GM10266 (cell line): ENCODE data around the gene ZNG1F.
"Not testable (repeated sequence)": the region's sequence is repeated elsewhere in the genome, so short reads cannot be mapped to it uniquely, and the experiment has no call there.

Experiments
- DNase-seq: peaks from one replicate; pipeline ENCODE4 v3.0.0; 2012; ENCODE audit errors: extremely low spot score

The ZNG1F gene

DNA sequence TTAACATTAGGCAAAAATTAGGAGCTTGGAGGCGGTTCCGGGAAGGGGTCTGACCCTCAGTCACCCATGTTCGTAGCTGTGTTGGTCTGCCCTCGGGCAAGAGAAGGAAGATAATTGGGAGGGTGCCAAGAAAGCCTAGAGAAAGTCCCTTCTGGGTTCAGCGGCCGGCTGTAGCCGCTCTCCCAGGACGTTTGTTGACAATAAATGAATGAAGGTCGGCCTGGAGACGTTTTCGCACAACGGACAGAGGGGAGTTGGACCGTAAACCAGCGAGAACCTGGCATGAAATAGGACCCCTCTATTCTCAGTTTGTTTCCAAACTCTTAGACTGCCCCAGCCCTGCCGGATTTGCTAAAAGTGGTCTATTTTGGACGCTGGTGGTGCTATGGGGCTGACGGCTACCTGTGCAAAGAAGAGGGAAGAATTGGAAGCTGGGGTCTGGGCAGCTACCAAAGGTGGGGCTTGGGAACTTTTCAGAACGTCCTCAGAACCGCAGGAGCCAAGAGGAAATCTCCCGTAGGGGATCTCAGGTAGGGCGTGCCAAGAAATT lies 63.9 kb downstream of the ZNG1F start:
- DNase-seq = not testable (repeated sequence)

DNA sequence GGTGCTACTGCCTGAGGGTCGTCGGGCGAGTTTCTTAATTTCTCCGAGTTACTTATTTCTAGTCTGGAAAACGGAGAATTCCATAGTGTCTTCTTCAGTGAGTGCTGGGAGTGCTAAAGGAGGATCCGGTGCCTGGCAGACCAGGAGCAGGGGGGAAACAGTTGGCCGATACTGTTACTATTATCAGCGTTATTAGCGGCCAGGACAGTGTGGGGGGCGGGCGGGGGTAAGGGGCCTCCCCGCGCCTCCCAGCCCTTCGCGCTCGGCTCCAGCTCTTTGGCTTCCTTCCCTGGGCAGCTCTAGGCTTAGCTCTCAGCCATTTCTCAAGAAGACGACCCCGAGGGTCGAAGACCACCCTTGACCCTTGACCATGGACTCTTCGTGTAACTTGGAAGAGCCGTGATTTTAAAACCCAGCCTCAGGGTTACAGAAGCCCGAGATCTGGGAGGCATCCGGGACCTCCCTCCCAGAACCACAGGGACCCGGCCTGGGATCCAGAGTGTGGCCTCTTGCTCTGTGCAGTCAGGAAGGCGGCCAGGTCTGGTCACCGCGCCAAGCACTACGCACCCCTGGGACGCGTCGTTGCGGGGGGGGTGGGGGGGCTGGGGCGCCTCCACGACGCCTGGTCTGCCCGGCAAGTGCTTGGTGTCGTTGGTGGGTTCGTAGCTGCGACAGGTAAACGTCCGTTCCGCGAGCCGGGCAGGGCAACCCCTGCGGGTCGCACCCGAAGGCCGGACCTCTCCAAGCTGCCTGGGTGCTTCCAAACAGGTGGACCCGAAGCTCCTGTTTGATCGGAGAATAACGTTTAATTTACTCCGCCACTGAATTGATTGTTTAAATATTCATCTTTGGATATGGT lies 64.6 kb downstream of the ZNG1F start:
- not testable (repeated sequence) for DNase-seq

DNA sequence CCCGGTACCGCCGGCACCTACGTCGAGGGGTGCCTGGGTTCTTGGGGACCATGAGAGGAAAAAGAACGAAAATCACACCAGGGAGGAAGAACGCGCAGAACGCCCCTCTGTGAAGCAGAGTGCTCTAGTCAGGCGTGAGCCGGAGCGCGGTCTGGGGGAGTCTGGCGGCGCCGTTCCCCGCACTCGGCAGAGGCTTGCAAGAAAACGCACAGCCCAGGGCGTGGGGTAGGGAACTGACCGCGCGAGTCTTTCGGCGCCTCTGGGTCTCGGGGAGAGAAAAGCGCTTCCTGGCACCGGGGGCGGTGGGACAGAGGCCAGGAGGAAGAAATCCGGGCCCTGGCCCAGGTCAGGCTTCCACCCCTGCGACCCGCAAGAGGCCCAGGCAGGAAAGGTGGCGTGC lies 65.3 kb downstream of the ZNG1F start:
- DNase-seq = not testable (repeated sequence)

DNA sequence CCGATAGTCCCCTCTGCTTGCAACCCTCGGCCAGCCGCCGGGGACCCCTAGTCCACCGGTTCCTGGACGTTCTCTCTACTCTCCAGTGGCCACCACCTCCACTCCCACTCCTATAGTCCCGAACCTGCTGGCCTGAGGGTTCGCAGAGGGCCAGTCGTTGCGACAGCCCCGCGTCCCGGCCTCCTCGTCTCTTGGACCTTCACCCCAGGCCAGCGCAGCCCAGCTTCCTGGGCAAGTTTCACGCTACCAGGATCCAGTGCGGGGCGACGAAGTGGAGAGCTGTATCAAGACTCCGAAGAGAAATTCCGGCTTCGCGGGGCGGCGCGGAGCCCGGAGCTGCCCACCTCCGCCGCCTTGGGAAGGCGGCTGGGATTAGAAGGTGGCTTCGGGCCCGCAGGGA lies 65.7 kb downstream of the ZNG1F start:
- not testable (repeated sequence) for DNase-seq

DNA sequence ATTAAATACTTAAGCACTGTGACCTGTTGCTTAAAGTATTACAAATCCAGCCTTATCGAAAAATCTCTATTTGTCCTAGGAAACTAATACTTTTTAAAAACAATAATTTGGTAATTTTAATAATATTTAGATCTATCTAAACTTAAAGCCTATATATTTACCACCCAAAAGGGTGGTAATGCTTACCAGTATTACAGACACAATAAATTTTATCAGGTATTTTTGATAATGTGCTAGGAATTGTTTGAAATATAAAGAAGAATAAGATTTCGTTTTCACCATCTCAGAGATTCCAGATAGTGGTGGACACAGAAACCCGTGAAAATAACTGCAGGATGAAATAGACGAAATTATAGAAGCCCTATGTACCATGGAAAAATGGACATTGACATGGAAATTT lies 68.4 kb downstream of the ZNG1F start:
- not testable (repeated sequence) for DNase-seq

DNA sequence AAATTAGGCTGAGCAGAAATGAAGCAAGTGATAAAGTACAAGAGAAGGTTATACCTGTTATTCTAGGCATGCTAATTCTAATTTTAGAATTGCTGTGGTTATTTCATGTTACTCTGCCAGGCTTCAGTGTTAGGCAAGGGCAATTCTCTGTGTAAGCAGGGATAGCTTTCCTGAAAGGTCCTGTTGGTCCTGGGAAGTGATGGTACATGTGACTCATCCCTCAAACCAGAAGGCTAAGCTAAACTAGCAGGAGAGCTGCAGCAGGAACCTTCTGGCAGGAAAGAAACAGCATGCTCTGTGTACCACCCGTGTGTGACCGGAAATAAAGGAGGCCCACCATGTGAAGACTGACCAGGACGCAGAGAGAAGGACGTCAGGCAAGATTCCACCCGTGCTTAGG lies 69.4 kb downstream of the ZNG1F start:
- DNase-seq = not testable (repeated sequence)

DNA sequence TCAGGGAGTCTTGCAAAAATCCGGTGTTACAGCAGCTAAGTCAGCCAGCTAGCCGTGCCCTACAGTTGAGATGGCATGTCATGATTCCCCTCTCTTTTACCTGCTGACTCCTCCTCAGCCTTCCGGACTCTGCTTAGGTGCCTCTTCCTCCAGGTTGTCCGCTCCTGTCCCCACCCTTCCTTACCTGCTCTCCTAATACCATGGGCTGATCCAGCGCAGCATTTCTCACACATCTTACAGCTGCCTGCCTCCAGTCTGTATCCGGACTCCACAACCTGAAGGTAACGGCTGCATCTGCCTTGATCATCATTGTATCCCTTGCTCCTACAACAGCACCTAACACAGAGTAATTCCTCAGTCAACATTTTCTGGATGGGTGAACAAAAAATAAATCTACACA lies 69.8 kb downstream of the ZNG1F start:
- DNase-seq = not testable (repeated sequence)

DNA sequence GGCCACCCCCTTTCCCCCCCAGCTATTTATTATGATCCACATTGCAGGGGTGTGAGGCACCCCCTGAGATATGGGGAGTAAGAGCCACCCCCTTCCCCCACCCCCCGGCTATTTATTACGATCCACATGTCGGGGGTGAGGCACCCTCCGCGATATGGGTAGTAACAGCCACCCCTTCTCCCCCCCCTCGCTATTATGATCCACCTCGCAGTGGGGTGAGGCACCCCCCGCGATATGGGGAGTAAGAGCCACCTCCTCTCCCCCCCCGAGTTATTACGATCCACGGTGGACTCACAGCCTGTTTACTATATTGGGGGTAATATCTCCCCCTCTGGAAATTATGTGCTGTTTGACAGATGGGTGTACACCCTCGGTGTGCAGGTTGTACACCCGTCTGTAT lies 75.8 kb downstream of the ZNG1F start:
- DNase-seq = not testable (repeated sequence)

DNA sequence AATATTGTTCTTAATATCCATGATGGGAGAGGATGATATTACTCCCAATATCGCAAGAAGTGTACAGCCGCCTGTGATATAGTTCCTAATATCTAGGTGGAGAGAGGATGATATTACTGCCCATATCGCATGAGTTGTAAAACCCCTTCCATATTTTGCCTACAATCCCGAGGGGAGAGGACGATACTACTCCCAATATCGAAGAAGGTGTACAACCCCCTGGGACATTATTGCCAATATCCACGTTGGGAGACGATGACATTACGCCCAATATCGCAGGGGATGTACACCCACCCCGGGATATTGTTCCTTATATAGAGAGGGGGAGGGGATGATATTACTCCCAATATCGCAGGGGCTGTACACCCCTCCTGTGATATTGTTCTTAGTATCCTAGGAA lies 77.7 kb downstream of the ZNG1F start:
- not testable (repeated sequence) for DNase-seq

DNA sequence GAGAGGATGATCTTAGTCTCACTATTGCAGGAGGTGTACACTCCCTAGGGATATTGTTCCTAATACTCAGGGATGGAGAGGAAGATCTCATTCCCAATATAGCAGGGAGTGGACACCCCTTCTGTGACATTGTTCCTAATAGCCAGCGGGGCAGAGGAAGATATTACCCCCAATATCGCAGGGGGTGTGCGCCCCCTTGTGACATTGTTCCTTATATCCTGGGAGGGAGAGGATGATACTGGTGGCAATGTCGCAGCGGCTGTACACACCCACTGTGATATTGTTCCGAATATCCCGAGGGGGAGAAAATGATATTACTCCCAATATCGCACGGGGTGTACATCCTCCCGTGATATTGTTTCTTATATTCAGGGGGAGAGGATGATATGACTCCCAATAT lies 78.2 kb downstream of the ZNG1F start:
- not testable (repeated sequence) for DNase-seq

DNA sequence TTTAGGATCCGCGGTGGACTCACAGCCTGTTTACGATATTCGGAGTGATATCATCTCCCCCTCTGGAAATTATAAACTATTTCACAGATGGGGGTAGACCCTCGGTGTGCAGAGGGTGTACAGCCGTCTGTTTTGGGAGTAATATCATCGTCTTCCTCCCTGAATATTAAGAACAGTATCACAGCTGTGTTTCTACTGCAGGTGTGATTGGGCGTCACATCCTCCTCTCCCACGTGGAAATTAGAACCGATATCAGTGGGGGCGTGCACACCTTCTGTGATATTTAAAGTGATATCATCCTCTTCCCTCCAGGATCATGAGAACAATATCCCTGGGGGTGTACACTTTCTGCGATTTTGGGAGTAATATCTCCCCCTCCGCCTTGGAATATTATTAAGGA lies 79.9 kb downstream of the ZNG1F start:
- not testable (repeated sequence) for DNase-seq

DNA sequence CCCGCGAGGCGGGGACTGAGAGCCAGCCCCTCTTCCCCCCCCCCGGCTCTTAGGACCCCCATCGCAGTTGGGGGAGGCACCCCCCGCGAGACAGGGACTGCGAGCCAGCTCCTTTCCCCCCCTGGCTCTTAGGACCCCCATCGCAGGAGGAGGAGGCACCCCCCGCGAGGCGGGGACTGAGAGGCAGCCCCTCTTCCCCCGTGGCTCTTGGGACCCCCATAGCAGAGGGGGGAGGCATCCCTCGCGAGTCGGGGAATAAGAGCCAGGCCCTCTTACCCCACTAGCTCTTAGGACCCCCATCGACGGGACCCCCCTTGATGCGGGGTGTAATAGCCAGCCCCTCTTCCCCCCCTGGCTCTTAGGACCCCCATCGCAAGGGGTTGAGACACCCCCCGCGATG lies 80.3 kb downstream of the ZNG1F start:
- DNase-seq = not testable (repeated sequence)

DNA sequence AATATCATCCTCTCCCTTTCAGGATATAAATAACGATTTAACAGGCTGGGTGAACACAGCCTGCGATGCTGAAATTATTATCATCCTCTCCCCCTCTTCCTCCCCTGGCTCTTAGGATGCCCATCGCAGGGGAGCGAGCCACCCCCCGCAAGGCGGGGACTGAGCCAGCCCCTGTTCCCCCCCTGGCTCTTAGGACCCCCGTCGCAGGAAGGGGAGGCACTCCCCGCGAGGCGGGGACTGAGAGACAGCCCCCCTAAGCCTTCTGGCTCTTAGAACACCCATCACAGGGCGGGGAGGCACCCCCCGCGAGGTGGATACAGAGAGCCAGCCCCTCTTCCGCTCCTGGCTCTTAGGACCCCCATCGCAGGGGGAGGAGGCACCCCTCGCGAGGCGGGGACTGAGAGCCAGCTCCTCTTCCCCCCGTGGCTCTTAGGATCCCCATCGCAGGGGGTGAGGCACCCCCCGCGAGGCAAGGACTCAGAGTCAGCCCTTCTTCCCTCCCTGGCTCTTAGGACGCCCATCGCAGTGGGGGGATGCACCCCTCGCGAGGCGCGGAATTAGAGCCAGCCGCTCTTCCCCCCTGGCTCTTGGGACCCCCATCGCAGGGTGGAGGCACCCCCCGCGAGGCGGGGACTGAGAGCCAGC lies 82.5 kb downstream of the ZNG1F start:
- not testable (repeated sequence) for DNase-seq

DNA sequence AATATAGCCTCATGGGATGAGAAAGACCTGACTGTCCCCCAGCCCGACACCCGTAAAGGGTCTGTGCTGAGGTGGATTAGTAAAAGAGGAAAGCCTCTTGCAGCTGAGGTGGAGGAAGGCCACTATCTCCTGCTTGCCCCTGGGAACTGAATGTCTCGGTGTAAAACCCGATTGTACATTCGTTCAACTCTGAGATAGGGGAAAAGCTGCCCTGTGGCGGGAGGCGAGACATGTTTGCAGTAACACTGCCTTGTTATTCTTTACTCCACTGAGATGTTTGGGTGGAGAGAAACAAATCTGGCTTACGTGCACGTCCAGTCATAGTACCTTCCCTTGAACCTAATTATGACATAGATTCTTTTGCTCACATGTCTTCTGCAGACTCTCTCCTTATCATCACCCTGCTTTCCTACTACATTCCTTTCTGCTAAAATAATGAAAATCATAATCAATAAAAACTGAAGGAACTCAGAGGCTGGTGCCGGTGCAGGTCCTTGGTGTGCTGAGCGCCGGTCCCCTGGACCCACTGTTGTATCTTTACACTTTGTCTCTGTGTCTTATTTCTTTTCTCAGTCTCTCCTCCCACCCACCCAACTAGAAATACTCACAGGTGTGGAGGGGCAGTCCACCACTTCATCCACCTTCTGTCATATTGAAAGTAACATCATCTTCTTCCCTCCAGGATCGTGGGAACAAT lies 83.4 kb downstream of the ZNG1F start:
- DNase-seq = not testable (repeated sequence)

DNA sequence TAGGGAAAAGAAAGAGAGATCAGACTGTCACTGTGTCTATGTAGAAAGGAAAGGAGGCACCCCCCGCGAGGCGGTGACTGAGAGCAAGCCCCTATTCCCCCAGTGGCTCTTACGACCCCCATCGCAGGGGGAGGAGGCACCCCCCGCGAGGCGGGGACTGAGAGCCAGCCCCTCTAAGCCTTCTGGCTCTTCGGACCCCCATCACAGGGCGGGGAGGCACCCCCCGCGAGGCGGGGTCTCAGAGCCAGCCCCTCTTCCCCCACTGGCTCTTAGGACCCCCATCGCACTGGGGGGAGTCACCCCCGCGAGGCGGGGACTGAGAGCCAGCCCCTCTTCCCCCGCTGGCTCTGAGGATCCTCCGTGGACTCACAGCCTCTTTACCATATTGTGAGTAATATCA lies 84.6 kb downstream of the ZNG1F start:
- not testable (repeated sequence) for DNase-seq

DNA sequence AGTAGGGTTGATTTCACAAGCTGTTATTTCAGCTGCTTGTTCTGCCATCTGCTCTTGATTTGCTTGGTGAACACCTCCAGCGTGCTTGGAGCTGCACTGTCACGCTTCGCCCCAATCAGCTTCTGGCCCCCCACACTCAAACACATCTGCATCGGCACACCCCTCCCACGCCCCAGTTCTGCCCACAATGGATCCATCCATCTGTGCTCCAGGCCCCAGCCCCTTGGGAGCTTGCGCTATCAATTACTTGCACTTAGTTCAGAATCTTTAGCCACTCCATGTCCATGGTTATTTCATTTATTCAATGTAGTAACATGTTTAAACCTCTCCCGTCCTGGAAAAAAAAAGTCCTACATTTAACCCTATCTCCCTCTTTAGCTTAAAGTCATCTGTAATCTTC lies 88.6 kb downstream of the ZNG1F start:
- not testable (repeated sequence) for DNase-seq

DNA sequence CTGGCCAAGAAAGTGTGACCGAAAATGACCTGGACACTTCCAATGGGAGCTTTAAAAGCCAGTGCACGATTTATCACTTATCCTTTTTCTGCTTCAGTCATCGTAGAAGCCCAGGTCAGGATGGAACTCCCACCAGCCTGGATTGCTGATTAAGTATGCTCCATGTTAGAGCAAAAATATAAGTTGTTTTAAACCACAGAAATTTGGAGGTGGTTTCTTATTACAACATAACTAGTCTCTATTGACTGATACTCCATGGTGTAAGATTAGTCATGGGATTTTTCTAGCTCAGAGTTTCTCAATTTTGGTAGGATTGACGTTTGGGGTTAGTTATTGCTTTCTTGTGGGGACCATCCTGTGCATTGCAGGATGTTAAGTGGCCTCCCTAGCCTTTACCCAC lies 90.4 kb downstream of the ZNG1F start:
- DNase-seq = not testable (repeated sequence)

DNA sequence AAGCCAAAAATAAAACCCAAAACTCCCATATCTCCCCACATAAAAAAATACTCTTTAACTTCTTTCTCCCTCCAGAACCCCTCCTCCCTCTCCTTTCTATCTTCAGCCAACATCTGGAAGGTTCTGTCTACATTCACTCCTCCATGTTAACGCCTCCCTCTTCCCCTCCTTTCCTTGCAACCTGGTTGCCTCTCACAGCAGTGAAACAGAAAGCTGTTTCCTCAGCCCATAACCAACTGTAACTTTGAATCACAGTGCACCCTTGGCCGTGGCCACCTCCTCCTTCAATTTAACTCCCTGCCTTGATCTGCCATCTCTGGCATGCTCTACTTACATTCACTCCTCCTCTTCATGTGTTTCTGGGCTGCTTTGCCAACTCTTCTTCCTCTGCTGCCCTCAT lies 94.1 kb downstream of the ZNG1F start:
- not testable (repeated sequence) for DNase-seq

DNA sequence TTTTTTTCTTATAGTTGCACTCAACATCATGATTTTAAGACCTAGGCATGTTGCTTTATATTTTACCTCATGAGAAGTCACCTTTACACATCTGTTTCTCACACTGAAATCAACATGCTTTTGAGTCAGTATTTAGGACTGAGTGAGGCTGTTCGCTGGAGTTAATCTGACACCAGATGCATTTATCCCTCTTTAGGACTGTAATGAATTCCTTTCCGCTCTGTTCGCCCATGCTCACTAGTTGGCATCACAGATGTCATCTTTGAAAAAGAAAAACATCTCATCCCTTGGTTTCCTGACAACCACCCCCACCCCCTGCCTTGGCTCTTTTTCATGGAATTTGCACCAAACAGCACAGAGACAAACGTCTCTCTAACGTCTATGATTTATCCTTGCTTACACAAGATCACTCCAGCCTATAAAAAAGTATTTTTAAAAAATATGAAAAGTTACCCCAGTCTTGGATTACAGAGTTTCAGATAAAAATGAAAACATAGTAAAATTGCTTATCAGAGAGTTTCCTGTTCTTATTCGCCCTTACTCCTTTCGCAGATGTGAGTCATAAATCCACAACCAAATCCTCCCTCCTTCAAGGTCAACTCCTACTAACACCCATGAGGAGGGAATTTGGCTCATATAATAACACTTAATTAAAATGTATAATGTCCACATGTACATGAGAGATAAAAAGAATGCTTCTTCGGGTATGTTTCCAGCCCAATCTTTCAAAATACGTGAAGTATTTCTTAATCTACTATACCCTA lies 94.9 kb downstream of the ZNG1F start:
- not testable (repeated sequence) for DNase-seq

DNA sequence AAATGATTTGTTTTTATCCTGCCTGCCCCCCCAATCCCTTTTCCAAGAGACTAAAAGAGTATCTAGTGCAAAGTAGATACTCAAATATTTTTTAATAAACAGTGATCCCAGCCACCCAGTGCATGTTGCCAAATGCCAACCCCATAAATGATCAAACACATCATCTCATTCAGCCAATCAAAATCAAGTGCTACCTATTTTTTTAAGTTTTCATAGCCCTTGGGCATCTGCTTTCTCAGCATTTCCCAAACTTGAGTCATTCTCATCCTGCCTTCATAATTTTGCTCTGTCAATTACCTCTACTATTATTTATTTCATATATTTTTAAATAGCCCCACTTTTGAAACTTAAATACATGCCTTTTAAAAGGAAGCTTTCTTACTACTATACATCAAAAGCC lies 98.2 kb downstream of the ZNG1F start:
- not testable (repeated sequence) for DNase-seq

DNA sequence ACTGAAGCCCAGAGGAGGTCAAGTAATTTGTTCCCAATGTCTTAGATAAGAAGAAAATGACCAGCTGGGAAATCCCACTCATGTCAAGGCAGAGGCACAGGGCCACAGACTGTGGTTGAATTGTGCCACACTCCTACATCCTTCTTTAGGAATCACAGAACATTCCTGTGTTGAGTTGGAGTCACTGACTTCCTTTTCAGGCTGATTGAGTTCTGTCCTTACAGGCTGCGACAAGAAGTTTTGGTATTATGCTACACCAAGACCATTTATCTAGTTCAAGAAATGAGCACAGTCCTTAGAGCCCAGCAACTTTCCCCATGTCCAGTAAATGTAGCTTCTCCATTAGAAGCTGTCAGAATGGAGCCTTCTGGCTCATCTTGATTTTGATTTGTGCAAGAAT lies 98.7 kb downstream of the ZNG1F start:
- not testable (repeated sequence) for DNase-seq
